IPS-NIHi11 (cell line): ENCODE measurements around the gene CSTF2T.

Experiments used
- DNase-seq: peaks from one replicate; pipeline ENCODE4 v3.0.0; 2012; ENCODE audit warnings: mixed read lengths, low spot score

The CSTF2T gene, protein sequence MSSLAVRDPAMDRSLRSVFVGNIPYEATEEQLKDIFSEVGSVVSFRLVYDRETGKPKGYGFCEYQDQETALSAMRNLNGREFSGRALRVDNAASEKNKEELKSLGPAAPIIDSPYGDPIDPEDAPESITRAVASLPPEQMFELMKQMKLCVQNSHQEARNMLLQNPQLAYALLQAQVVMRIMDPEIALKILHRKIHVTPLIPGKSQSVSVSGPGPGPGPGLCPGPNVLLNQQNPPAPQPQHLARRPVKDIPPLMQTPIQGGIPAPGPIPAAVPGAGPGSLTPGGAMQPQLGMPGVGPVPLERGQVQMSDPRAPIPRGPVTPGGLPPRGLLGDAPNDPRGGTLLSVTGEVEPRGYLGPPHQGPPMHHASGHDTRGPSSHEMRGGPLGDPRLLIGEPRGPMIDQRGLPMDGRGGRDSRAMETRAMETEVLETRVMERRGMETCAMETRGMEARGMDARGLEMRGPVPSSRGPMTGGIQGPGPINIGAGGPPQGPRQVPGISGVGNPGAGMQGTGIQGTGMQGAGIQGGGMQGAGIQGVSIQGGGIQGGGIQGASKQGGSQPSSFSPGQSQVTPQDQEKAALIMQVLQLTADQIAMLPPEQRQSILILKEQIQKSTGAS

DNA sequence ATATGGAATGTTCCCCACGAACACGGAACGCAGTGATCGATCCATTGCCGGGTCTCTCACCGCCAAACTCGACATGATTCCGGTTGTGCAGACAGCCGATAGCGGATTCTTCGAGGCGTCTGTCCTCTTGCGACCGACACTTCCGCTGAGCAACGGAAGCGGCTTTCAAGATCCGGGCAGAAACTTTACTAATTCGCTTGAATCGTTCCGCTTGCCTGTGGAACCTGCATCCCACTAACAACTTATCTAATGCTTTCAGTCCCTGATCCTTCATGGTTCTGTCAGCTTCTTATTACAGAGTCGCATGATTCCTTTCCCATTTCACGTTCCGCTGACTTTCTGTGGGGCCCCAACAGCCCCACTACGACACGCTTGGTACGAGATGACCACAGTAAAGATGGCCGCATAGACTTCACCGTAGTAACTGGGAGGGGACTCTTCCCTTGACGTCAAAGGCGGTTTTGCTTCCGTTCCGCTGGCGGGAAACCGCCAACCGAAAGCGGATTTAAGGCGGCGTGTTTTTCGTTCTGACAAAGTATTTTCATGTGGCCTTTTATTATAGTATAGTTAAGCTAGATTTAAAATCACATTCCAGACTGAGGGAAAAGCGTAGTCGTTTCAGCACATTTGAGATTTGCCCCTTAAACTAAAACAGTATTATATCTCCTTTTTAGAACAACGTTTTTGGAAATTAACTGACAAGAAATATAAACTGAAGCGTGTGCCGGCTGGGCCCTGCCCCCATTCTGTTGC lies at the start of gene CSTF2T:
Gene CSTF2T (minus strand): TSS at position 121 of the 753 bp plus-strand sequence. CDS start 46 bp downstream, at position 75.
- peak; percentile 72 for DNase-seq

DNA sequence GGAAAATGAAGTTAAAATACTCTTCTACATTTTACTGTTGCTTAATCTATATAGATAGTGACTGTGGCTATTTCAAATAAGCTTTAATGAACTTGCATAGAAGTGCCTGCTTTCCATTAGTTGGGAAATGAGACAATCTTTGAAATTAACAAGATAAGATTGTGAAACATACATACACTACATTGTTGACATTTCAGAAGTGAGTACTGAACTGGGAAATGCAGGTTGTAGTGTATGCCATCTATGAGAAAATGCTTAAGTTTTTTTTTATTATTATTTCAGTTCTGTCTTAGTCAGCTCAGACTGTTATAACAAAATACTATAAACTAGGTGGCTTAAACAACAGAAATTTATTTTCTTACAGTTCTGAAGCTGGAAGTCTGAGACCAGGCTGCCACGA lies 49.6 kb upstream of the CSTF2T start:
- DNase-seq, result no peak

DNA sequence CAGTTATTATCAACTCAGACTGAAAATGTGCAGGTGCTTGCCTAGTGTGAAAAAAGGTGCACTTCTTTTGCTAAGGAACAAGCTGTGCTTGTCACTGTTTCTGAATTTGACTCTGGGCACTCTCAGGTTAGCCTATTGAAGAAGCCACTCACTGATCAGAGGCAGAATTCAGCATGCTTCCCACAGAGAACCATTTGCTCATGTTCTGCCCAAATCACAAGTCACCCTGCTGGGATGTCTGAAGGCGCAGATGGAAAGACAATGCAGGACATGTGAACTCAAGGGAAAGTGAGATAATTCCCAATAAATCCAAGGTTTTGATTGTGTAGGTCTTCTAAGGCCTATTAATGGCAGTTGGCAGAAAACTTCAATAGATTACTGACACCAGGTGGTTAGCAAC lies 47.8 kb upstream of the CSTF2T start:
- DNase-seq, result no peak

DNA sequence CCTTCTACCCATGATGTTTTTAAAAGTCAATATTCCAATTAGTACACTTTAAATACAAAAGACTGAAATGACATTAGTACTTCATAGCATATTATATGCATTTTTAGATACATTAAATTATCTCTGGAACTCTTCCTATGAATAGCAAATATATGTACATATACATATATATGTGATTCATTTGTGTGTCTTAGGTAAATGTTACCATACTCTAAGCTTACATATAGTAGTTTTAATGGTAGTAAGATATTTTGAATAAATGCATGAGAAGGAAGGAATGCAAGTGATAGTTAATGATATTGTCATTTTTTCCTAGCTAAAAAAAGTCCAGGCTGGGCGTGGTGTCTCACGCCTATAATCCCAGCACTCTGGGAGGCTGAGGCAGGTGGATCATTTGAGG lies 46.0 kb upstream of the CSTF2T start:
- DNase-seq, result no peak

DNA sequence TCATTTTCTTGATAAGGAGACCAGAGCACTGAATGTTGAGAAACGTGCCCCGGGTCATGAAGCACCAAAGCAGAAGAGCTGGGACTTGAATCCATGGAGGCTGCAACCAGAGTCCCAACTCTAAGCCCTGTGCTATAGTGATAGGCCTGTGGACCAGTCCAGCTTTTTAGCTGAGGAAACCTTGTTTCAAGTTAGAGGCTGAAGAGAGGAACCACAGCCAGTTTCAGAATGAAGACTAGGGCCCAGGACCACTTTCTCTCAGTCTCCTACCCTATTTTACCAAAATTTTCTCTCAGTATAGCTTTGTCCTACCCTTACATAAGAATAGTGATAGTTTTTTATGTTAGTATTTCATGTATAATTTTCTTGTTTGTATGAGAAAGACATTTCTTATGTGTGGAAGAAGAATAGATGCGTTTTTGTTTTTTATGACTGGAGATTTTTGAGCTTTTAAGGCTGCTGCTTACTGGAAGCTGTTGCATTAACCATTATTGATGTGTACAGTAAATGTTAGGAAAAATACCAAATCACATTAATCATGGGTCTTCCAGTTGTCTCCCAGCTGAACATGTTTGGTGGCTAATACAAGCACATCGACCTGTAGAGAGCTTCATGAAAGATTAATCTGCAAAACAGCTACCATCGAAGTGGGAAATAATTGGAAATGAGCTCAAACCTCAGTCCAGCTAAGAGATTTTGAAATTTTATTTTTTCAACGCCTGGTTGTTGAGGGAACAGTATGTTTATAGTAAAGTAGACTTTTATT lies 45.0 kb upstream of the CSTF2T start:
- no peak for DNase-seq

DNA sequence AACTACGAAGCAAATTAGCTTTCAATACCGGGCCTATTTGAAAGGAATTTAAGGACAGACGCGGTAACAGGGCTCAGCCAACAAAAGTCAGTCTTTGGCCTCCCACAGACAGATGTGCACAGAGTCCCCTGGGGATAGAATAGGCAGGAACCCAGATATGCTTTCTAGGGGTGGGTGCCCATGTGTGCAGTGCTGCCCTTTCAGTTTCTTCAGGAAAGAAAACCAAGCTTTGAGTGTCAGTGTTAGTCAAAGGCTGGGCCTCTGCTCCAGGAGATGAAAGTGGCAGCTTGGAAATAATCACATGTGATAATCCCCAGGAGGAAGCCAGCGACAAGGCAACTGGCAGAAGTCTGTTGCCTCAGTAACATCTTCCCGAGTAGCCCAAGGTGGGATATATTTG lies 43.8 kb upstream of the CSTF2T start:
- DNase-seq, result no peak

DNA sequence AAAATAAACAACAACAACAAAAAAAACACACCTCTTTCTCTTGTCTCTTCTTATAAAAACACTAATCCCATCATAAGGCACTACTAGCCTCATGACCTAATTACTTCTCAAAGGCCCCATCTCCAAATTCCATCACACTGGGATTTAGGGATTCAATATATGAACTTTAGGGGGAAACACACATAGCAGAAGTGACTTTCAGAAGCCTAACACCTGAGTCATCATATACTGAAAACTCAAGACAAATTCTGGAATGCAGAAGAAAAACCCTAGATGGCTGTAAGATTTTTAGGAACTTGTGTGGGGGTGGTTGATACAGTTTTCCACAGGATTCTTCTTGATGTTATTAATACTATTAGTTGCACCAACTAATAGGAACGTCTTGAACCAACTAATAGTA lies 33.7 kb upstream of the CSTF2T start:
- no peak for DNase-seq

DNA sequence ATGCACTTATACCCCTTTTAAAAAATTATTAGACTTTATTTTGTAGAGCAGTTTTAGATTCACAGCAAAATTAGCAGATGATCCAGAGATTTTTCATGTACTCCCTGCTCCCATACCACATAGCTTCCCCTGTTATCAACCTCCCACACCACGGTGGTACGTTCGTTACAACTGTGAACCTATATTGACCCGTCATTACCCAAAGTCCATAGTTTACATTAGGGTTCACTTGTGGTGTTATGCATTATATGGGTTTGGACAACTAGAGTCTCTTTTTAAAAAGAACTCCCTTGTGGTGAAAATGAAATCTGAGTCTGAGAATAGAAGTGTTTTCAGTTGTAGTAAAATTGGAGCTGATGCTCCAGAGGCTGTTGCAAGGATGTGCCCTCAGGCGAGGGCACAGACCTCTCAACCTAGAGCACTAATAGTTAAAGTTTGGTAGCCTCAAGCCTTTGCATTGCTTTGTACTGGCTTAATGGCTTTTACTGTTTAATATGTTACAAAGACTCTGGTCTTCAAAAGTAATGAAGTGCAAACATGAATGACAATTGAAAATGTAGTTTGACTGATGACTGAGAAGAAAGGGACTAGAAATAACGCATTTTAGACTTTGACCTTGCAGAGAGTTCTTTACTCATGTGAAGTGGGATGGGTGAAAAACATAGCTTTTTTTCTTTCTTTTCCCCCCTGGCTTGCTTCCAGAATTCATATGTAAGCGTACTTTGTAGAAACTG lies 30.6 kb upstream of the CSTF2T start:
- no peak for DNase-seq

DNA sequence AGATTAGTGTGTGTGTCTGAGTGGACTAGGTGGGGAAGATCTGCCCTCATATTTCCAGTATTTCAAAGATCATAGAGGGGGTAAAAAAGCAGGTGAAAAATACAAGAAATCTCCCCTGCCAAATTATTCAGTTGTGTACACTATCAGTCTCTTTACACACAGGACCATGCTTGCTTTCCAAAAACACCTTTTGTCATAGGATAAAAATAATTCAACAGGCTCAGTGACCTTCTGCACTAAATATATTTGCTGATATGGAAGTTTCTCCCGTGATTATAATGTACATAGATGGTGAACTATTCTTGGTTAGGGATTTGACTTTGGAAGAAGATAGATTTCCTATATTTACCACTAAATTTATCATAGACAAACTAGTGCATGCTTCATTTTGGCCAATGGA lies 24.6 kb upstream of the CSTF2T start:
- no peak for DNase-seq

DNA sequence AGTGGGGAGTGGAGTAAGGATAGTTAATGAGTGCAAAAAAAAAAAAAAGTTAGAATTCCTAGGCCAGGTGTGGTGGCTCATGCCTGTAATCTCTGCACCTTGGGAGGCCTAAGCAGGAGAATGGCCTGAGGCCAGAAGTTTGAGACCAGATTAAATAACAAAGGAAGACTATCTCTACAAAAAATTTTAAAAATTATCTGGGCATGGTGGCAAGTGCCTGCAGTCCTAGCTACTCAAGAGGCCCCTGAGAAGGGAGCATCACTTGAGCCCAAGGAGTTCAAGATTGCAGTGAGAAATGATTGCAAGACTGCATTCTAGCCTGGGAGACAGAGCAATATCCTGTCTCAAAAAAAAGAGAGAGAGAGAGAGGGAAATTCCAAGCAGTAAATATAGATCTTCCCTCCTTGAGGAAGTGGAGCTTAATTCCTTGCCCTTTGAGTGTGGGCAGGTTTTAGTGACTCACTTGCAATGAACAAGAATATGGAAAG lies 19.5 kb upstream of the CSTF2T start:
- DNase-seq, result no peak

DNA sequence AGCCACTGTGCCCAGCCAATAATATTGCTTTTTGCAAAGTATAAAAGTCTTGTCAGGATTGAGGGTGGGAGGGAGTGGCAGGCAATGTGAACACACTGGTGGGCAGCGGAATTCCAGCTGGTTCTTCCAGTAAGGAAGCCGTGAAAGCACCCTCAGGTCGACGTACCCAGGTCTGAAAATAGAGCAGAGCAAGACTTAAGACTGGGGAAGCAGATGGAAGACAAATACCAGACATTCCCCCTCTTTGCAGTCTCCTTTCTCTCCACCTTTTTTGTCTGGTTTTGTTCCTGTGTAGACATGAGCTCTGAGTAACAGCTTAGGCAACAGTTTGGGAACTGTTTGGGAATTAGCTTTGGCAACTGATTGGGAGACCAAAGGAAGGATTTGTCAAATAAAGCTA lies 17.6 kb upstream of the CSTF2T start:
- DNase-seq, result no peak

DNA sequence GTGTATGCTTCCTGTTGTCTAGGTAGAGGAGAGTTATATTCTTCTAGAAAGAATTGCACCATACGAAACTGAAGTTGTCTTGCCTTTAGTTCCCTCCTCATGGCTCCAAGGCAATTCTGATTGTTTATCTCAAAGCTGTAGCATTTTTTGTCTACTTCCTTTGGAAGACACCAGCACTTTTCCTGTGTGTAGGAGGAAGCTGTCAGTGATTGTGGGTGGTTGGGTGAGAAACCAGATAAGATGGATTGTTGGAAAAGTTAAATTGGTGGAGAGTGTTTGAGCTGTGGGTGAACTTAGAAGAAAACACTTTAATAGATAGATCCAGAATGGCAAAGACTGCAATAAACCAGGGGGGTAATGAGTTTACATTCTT lies 12.1 kb upstream of the CSTF2T start:
- no peak for DNase-seq

DNA sequence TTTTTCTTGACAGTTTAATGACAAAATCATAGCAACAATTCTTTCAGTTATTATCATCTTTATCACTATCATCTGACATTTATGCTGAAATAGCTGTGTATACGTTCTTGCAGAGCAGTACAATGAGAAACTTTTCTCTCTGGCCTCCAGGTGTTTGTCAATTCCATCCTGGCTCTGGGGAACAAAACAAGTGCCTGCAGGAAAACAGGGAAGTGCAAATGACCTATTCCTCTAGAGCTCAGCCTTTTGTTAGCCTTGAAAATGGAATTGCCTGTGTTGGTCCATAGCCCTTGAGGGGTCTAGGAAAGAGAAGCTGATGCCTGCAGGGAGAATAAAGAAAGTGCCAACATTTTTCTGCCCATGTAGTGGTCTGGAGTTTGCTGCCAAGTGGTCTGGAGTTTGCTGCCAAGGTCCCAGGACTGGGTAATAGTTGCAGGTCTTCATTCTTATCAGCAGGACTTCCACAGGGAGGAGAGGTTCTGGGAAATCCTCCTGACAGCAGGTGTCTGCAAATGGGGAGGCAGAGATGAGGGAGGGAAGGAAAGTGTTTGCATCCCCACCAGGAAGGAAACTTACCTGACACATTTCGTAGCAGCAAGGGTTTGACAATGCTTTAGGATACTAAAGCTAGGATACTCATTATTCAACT lies 10.1 kb upstream of the CSTF2T start:
- DNase-seq, result peak; percentile 10

DNA sequence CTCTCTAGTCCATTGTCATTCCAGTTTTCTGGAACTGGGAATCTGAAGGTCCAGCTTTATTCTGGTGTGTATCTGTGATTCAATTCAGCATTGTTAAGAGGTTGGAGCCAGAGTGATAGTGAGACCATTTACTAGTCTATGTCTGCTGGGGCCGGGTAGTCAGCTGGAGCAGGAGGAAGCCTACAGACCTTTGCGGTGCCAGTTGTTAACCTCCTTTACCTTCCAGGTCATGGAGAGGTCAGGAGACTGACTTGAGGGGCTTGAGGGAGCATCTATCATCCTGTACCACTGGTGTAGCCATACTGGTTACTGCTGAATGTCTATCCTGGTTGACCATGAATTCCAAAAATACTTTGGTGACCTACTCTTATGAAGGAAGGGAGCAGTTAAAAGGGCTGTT lies 9.2 kb upstream of the CSTF2T start:
- DNase-seq, result no peak

DNA sequence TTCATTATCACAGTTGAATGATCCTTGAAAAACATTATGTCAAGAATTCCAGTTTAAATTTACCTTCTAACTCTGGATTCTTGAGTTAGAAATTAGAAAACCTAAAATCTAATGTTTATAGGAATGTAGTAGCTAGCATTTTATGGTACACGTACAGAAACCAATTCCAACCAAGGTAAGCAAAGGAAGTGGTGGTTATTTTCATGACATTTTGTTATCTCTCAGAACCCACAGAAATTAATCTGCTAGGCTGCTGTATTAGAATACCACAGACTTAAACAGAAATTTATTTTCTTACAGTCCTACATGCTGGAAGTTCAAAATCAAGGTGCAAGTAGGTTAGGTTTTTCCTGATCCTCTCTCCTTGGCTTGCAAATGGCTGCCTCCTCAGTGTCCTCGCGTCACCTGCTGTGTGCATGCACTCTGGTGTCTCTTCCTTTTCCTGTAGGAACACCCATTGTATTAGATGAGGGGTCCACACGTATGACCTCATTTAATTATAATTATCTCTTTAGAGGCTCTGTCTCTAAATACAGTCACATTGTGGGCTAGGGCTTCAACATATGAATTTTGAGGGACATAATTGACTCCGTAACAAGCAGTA lies 8.5 kb upstream of the CSTF2T start:
- DNase-seq, result no peak

DNA sequence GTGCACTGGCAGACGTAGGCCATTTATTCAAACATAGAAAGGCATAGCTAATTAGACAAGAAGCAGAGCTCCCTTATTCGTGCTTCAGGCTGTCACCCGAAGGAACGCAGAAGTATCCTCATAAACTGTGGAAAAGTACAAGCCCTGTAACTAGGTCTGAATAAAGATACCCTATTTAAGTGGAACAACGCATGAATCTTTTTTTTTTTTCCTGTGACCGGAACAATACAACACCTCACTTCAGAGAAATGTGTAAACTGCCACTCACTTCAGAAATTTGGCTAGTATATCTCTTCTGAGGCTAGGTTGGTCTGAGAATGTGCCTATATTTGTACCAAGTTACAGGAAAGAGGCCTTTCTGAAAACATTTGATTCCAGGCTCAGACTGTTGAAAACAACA lies 8.0 kb upstream of the CSTF2T start:
- no peak for DNase-seq

DNA sequence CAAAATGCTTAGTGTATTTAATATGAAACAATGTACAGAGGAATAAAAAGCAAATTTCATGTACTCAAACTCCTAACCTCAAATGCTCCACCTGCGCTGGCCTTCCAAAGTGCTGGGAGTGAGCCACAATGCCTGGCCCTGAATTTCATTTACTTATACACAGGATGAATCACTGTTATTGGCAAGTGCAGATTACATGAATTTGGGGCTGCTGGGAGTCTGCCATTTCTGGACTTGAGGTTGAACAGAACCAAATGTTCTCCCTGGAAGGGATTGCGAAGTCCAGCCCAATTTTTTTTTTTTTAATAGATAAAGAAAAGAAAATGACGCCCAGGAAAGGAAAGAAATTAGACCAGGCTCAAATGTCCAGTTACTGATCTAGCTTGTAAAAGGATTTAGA lies 6.8 kb upstream of the CSTF2T start:
- no peak for DNase-seq

DNA sequence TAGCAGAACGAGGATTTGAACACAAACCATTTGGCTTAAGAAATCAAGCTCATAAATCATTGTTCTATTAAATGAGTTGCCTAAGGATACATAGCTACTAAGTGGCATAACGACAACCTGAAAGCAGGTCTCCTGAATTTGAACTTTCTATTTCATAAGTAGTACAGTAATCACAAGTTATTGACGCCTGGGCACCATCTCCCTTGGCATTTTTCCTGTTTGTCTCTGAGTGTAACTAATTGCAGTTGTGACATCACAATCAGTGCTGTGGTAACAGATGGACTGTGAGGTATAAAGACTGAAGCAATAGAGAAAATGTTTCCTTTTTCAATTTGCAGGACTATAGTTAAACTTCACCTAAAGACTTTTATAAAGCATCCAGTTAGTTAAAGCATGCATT lies 6.4 kb upstream of the CSTF2T start:
- no peak for DNase-seq

DNA sequence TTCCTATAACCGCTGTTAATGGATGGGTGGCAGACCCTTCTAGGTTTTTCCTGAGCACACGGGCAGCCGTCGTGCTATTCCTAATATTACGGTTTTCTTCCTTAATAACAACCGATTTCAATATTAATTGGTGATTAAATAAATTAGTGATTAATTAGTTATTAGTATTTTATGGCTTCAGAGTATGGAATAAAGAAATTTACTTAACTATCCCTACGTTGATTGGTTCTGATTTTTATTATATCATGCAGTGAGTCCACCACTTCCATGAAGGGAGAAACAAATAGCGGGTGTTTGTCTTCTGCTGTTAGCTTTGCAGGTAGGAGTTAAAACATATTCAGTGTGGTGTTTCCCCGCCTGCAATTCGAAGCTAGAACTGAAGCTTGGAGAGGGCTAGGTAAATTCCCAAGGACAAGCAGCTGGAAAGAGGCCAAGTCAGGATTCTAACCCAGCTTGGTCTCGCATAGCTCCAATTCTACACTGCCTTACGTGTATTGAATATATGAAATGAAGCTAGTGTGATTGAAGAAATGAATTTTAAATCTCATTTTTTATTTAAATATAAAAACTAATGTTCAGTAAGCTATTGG lies 928 bp upstream of the CSTF2T start:
- DNase-seq, result peak; percentile 14

DNA sequence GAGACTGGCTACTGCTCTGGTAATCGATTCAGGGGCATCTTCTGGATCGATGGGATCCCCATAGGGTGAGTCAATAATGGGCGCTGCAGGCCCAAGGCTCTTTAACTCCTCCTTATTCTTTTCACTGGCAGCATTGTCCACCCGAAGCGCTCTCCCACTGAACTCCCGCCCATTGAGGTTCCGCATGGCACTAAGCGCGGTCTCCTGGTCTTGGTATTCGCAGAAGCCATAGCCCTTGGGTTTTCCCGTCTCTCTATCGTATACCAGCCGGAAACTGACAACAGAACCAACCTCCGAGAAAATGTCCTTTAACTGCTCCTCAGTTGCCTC lies 285 bp downstream of the CSTF2T start:
- DNase-seq, result no peak
